ENCODE data around the gene FMN2.

FMN2 gene

DNA sequence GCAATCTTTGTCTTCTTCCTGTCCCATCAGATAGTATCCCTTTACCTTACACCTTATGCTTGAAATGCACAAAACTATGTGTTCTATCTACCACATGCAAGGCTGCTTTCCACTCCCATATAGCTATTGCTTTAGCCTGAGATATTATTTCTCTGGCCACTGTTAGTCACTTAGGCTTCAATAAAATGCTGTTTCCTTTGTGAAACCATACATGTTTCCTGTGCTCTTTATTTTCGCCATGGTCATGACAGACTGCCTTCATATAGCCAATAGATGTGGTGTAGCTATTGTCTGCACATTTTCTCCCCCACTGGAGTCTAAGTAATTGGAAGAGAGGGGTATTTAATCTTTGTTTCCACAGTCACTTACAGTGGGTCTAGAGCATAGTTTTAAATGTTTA is 411.9 kb downstream of the FMN2 start:
- DNase-seq = no peak

- no peak for DNase-seq
These were observed 414.5 kb downstream of the FMN2 start for GRCh38 chr1:240506176-240506575.

- DNase-seq = no peak
These were observed 416.5 kb downstream of the FMN2 start for GRCh38 chr1:240508201-240508600.

- no peak for DNase-seq
These were observed 417.3 kb downstream of the FMN2 start for GRCh38 chr1:240508950-240509349.

GRCh38 chr1:240511789-240512188 is 420.1 kb downstream of the FMN2 start:
- no peak for DNase-seq

GRCh38 chr1:240515505-240515904 is 423.8 kb downstream of the FMN2 start:
- DNase-seq = no peak

DNA sequence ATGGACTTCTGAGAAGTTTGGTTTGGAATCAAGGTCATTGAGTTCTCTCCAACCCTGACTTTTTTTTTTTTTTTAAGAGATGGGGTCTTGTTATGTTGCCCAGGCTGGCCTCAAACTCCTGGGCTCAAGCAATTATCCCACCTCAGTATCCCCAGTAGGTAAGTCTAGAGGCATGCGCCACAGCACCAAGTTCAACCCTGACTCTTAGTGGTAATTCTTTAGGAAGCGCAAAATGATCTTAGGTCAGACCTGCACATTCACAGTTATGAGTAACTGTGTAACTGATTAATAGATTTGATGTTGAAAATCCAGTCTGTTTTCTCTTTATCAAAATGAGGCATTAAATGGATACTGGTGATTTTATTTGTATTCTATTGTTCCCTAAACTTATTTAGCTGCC is 424.4 kb downstream of the FMN2 start:
- DNase-seq = no peak

- DNase-seq = no peak
These were observed 426.2 kb downstream of the FMN2 start for GRCh38 chr1:240517891-240518290.

GRCh38 chr1:240522122-240522822 is 430.6 kb downstream of the FMN2 start:
- no peak for DNase-seq

DNA sequence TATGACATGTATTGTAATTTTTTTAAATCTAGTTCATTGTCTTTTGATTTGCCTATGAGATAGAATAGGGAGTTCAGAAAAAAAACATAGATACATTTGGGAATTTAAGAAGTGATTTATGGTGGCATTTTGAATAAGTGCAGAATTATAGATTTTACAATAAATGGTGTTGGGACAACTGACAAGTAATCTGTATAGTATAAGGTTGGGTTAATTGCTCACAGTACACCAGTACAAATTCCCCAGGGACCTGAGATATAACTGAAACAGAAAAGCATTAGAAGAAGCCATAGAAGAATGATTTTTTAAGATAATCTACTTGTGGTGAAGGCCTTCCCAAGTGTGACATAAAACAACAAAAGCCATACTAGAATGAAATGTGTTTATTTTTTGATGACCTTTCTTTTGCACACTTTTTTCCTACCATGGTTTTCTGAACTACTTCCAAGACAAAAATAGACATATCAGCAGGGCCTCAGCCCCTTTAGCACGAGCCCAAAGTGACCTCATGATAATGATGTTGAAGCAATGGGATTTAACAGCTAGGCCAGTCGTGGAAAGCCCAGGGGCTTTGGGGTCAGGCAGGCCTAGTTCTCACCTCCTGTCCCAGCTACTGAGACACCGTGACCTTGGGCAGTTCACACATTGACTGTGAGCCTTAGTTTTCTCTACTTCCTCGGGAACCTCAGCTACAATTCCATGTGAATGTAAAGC is 432.8 kb downstream of the FMN2 start:
- no peak for DNase-seq

Data from activated CD4-positive, alpha-beta T cell treated with anti-CD3 and anti-CD28 coated beads, Interleukin-2, amount 50 U/mL, for 4 hours (primary cell).